ENCODE results near the gene ADAM11. TPM values are rescaled to one million over a fixed set of nuclear protein-coding genes. Genes with fewer than 3 reads are reported as not detected.
A peak's percentile ranks its signal among the peaks of the same experiment; 100 is the strongest.

The ADAM11 gene
- total RNA-seq, 2 donors from 2014 or later = 0.42 TPM; not detected in 1

DNA sequence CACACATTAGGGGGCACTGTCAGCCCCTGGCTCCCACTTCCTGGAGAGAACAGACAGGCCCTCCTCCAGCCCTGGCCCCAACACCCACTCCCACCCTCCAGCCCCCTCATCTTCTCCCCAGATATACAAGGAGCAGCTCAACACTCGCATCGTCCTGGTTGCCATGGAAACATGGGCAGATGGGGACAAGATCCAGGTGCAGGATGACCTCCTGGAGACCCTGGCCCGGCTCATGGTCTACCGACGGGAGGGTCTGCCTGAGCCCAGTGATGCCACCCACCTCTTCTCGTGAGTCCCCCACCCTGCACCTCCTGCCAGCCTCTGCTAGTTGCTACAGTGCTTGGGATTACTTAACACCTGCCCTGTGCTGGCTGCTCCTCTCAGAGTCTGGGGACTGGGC is 14.4 kb downstream of the ADAM11 start:
- DNase-seq (no peak), ATAC-seq (no peak)
- intact Hi-C loops (cut with DNase I, micrococcal nuclease) = no loop called here

DNA sequence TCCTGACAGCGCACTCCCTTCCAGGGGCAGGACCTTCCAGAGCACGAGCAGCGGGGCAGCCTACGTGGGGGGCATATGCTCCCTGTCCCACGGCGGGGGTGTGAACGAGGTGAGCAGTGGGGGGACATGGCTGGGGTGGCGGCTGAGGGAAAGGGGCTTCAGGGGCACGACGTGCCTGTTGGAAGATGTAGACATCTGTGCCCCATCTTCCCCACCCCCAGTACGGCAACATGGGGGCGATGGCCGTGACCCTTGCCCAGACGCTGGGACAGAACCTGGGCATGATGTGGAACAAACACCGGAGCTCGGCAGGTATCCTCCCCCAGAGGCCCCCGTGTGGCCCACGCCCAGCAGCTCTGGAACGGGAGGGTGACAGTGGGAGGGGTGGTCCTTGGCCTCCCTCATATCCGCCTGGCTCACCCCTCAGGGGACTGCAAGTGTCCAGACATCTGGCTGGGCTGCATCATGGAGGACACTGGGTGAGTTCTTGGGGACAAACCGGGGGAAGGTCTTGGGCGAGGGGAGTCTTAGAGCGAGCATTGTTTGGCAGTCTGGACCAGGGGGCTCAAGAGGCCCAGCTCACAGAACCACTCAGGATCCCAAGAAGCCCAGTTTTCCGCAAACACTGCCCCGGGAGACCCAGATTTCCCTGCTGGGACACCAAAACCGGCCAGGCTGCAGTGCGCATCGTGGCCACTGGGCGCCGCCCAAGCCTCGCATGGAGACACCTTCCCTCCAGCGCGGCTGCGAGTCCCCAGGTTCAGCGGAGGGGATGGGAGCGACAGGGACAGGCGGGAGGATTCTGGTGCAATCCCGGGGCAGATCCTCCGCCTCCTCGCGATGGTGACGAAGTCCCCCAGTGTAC is 15.7 kb downstream of the ADAM11 start:
- ATAC-seq (peak; percentile 72), DNase-seq (peak; percentile 75 to 94)
- intact Hi-C loops (cut with DNase I, micrococcal nuclease) = loop anchor here (5.0 kb wide), 2 partner anchors 88 to 93 kb away; no protein-coding TSS in a partner anchor

DNA sequence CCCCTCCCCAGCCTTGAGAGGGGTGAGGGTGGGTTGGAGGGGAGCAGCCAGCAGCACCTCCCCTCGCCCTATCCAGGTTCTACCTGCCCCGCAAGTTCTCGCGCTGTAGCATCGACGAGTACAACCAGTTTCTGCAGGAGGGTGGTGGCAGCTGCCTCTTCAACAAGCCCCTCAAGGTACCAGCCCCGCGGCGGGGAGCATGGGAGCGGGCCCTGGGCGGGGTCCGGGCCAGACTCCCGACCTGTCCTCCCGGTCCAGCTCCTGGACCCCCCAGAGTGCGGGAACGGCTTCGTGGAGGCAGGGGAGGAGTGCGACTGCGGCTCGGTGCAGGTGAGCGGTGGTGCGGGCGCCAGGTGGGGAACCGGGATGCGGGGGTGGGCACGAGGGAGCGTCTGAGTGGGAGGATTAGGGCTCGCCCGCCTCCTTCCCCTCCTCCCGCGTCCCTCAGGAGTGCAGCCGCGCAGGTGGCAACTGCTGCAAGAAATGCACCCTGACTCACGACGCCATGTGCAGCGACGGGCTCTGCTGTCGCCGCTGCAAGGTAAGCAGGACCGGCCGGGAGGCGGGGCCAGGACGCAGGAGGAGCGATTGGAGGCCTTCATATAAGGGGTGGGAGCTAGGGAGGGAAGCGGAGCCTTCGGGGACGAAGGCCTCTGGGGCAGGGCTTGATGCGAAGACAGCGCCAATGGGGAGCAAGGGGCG is 16.5 kb downstream of the ADAM11 start:
- intact Hi-C loops (cut with DNase I, micrococcal nuclease) = loop anchor here (5.0 kb wide), 2 partner anchors 87 to 92 kb away; no protein-coding TSS in a partner anchor
- DNase-seq (peak; percentile 99), ATAC-seq (peak; percentile 94)

DNA sequence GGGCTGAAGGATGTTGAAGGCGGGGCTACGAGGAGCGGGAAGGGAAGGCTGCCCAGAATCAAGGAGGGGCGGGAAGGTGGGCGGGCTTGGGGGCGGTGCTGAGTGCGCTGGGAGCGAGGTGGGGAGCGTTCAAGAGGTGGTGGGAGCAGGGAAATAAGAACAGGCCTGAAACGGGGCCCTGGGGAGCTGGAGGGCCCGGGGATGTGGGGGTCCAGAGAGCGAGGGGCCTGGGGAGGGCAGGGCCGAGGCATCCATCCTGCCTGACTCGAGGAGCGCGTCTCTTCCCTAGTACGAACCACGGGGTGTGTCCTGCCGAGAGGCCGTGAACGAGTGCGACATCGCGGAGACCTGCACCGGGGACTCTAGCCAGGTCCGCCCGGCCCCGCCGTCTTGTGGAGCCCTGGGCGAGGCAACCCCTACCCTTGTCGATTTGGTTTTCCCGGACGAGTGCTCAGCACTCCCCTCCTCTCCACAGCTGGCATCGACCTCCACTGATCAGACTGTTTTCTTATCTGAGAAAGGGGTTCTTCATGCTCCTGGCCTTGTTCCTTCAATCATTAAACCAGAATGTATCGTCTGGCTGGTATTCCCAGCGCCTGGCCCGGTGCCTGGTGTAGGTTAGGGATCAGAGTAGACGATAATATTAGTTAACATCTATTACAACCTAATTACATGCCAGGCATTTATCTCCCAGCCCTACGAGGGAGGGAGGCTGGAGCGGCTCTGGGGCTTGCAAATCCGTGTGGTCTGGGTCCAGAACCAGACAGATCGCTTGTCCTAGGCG is 17.2 kb downstream of the ADAM11 start:
- peak in 1 of 2 donors; percentile 35 for DNase-seq
- ATAC-seq = peak; percentile 43
- intact Hi-C loops (cut with DNase I, micrococcal nuclease) = loop anchor here (5.0 kb wide), 2 partner anchors 86 to 91 kb away; no protein-coding TSS in a partner anchor

DNA sequence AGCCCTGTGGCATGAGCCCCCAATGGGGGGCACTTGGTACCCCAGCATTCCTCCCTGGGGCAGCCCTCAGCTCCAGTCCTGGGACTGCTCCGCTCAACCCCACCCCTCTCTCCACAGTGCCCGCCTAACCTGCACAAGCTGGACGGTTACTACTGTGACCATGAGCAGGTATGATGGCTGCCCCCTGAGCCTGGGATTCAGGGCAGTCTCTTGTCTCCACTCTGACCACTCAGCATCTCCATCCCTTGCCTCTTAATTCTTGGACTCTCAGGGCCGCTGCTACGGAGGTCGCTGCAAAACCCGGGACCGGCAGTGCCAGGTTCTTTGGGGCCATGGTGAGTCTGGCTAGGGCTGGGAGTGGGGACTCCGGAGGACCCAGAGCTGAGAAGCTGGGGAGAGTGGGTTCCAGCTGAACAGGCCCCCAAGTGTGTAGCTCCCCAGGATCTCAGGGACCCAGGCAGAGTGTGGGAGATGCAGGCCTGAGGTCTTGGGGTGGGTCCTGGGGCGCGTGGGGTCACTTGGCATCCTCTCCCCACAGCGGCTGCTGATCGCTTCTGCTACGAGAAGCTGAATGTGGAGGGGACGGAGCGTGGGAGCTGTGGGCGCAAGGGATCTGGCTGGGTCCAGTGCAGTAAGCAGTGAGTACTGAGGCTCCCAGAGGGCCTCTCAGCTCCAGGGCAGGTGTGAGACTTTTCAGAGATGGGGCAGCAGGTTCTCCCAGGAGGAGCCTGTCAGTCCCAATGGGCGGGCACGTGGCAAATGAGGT is 18.0 kb downstream of the ADAM11 start:
- DNase-seq (no peak), ATAC-seq (no peak)
- intact Hi-C loops (cut with DNase I, micrococcal nuclease) = loop anchor here (5.0 kb wide), 2 partner anchors 85 to 90 kb away; no protein-coding TSS in a partner anchor

DNA sequence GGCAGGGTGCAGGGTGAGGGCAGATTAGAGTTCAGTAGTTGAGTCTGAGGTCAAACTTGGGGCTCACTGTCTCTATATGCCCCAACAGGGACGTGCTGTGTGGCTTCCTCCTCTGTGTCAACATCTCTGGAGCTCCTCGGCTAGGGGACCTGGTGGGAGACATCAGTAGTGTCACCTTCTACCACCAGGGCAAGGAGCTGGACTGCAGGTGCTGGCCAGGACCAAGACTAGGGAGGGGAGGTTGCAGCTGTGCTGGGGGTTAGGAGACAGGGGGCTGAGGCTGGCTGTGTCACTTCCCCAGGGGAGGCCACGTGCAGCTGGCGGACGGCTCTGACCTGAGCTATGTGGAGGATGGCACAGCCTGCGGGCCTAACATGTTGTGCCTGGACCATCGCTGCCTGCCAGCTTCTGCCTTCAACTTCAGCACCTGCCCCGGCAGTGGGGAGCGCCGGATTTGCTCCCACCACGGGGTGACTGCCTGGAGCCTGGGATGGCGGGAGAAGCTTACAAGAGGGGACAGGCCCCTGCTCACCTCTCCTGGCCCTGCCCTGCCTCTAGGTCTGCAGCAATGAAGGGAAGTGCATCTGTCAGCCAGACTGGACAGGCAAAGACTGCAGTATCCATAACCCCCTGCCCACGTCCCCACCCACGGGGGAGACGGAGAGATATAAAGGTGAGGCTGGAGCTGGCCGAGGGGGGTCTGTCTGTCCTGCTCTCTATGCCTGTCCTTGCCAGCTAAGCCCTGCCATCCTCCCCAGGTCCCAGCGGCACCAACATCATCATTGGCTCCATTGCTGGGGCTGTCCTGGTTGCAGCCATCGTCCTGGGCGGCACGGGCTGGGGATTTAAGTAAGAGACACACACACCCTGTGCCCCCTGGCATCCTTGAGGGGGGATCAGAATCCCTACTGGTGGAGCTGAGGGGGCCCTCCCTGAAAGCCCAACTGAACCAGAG is 18.9 kb downstream of the ADAM11 start:
- no peak for DNase-seq
- no peak for ATAC-seq
- intact Hi-C loops (cut with DNase I, micrococcal nuclease) = loop anchor here (5.0 kb wide), 2 partner anchors 85 to 90 kb away; no protein-coding TSS in a partner anchor

DNA sequence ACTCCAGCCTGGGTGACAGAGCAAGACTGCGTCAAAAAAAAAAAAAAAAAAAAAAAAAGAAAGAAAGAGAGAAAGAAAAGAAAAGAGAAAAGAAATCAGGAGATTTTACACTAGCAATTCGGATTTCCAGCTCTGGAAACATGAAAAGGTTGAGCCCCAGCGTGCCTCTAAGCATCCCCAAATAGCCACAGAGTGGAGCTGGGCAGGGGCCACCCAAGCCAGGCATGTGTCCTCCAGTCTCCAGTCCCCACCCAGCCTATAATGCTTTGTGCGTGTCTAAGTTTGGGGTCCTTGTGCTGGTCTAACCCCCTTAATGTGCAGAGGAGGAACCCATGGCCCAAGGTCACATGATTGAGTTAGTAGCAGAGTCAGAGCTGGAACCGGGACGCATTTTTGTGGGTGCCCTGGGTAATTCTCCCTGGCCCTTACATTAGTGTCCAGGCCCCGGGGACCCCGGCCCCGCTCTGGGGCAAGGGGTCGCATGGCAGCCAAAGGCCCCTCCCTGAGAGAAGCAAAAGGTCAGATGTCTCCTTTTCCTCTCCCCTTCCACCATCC is 19.9 kb downstream of the ADAM11 start:
- intact Hi-C loops (cut with DNase I, micrococcal nuclease) = loop anchor here (5.0 kb wide), 2 partner anchors 84 to 89 kb away; no protein-coding TSS in a partner anchor
- no peak for ATAC-seq

DNA sequence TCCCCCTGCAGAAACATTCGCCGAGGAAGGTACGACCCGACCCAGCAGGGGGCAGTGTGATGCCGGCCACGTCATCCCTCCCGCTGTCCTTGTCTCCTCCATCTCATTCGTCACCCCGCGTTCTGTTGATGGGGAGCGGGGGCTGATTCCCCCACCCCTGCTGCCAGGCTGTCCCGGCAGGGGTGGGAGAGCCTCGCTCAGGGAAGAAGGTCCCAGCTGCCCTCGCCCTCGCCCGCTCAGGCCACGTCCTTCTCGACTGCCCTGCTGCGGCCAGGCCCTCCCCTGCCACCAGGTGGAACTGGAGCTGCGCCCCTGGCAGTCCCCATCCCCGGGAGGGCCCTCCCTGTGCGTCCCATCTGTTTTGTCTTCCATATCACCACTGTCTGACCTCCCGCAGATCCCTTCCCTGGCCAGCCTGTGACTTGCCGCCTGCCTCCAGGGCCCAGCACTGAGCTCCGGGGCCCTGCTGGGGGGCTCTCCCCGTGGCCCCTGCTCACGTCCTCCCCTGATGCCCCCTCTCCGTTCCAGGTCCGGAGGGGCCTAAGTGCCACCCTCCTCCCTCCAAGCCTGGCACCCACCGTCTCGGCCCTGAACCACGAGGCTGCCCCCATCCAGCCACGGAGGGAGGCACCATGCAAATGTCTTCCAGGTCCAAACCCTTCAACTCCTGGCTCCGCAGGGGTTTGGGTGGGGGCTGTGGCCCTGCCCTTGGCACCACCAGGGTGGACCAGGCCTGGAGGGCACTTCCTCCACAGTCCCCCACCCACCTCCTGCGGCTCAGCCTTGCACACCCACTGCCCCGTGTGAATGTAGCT is 20.6 kb downstream of the ADAM11 start:
- peak; percentile 30 for ATAC-seq

More for the DNA sequence above, 19.9 kb downstream of the ADAM11 start:
- no peak for DNase-seq

DNA sequence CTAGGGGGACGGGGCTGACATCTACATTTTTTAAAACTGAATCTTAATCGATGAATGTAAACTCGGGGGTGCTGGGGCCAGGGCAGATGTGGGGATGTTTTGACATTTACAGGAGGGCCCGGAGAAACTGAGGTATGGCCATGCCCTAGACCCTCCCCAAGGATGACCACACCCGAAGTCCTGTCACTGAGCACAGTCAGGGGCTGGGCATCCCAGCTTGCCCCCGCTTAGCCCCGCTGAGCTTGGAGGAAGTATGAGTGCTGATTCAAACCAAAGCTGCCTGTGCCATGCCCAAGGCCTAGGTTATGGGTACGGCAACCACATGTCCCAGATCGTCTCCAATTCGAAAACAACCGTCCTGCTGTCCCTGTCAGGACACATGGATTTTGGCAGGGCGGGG is 21.4 kb downstream of the ADAM11 start:
- intact Hi-C loops (cut with DNase I, micrococcal nuclease) = no loop called here
- no peak for ATAC-seq
- DNase-seq = no peak

More for the DNA sequence above, 20.6 kb downstream of the ADAM11 start:
- DNase-seq = peak; percentile 70 to 87
- intact Hi-C loops (cut with DNase I, micrococcal nuclease) = loop anchor here (5.0 kb wide), 2 partner anchors 83 to 88 kb away; no protein-coding TSS in a partner anchor

DNA sequence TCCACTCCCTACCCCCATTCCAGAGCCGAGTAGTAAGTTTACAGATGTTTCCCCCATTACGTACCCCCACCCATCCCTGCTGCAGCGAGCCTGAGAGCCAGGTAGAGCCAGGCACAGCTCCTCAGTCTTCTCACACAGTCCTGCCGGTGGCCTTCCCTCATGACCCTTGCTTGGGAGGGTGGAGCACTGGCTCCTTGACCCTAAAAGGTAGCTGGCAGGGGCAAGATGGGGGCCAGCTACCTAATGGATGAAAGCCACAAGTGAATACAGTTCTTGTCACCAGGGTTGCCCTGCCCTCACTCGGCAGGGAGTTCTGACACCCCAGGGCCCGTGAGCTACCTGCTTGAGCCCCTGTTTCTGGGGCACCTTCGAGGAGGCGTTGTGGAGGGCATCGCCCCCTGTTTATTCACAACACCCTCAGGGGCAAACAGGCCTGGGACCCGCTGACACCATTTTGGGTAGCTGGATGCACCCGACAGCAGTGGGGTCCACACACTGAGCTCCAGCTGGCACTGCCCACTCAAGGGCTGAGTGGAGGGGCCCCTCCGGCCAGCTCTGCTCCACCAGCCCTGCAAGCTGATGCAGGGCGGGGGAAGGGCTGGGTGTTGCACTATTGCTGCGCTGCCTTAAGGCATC is 22.2 kb downstream of the ADAM11 start:
- ATAC-seq = no peak
- intact Hi-C loops (cut with DNase I, micrococcal nuclease) = no loop called here
- no peak for DNase-seq

DNA sequence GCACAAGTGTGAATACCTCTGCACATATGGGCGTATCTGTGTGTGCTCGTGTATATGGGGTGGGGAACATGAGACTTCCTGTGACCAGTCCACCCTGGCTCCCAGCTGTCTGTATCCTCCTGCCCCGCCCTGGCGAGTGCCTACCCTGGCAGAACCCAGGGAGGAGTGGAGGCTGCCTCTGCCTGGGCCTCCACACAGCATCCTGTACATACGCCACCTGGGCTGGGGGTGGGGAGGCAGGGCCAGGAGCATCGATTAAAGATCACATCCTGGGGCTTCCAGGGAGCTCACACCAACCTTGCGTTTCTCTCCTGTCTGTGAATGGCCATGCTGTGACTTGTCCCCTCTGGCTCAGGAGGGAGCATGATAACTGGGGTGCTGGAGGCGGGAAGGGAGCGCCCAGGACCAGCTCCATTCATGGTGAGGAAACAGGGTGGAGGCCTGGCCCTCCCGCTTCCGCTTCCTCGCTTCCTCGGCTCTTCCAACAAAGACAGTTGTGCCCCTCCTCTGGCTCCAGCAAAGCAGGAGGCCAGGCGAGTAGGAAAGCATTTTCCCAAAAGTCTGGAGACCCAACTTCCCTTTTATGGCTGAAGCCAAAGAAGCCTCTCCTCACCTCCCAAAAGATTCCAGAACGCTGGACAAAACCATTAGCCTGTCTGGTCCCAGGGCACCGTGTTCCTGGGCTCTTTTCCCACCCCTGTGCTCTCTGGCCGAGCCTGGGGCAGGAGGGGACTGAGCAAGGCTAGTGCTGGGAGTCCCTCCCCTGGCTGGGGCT is 22.9 kb downstream of the ADAM11 start:
- peak; percentile 31 for ATAC-seq
- intact Hi-C loops (cut with DNase I, micrococcal nuclease) = no loop called here
- no peak for DNase-seq

DNA sequence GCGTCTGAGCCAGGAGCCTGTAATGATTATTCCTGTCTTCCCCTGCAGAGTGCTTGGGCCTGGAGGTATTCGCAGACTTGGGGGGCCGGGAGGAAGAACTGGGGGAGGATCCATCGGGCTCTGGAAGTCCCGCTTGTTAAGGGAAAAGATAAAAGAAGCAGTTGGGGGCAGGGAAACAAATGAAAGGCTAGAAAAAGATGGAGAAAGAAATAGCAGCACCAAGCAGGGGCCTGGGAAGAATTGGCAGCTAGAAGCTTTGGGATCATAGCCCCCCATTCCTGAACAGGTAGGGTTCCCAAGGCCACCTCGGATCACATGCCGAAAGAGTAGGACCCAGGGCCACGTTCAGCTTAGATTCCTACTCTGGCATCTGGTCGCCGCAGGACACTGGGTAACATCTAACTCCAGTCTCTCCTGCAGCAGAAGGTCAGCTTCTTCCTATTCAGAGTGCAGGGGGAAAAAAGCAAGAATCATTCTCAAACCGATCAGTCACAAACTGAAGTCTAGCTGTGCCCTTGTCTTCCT is 23.6 kb downstream of the ADAM11 start:
- intact Hi-C loops (cut with DNase I, micrococcal nuclease) = no loop called here

DNA sequence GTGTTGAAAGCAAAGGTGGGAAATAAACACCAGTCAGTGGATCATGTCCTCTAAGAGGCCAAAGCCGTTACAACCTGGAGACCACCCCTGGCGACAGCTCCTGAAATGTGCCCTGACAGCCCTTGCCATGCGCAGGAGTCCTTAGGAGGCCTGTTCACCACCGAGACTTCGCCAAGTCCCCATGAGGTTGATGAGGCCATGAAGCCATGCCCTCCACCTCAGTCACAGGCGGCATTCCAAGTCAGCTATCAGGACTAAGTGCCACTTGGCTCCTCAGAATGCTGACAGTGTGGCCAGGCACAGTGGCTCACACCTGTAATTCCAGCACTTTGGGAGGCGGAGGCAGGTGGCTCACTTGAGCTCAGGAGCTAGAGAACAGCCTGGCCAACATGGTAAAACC is 27.1 kb downstream of the ADAM11 start:
- DNase-seq = no peak
- no peak for ATAC-seq
- intact Hi-C loops (cut with DNase I, micrococcal nuclease) = no loop called here

More for the DNA sequence above, 23.6 kb downstream of the ADAM11 start:
- DNase-seq (no peak), ATAC-seq (no peak)

DNA sequence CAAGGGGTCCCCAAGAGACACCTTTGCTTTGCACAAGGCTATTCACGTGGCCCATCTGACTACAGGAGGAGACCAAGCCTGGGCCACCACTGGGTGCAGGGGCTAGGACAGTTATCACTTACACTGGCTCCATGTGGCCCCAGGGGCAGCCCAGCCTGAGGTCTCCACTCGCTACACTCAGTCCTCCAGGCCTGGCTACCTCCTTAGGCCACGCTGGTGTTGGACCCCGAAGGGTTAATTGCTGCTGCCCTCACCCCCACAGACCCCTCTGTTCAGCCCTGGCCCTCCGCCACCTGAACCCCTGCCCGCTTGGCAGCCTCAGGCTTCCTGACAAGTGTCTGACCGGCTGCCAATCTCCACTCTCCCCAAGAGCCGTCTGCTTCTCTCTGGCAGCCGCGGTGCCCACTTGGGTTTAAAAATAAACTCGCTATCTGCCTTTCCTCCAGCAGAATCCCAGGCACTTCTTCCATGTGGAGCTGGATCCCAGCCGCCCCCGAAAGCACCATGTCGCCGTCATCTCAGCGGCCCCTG is 27.8 kb downstream of the ADAM11 start:
- DNase-seq (no peak), ATAC-seq (no peak)
- intact Hi-C loops (cut with DNase I, micrococcal nuclease) = no loop called here

Data from left colon (tissue), 2 donors.